GM12878 (cell line): ENCODE data around the gene MDK. TPM values are rescaled to one million over a fixed set of nuclear protein-coding genes. Genes with fewer than 3 reads are reported as not detected.

Source experiments
- ATAC-seq: fragments of 200-7000 bp; cut with Tn5 transposase; 3 replicates; pipeline ENCODE4 v1.9.1; 2020; ENCODE audit warnings: mild to moderate bottlenecking, moderate library complexity
- BruUV-seq: library from RNA; stranded (reverse); fragments of 400-500 nt; replicated peaks from 2 replicates; lab custom pipeline; 2021; lab: Mats Ljungman, UMichigan
- CTCF ChIA-PET: fragments of 300-600 bp; sonication (Branson Sonifier 250); formaldehyde crosslinking; extraction: SDS; loops from one replicate; lab custom pipeline; 2021; ENCODE audit warnings: inconsistent platforms; lab: Yijun Ruan, JAX
- POLR2A ChIA-PET: fragments of 350-600 bp; formaldehyde crosslinking; extraction: SDS; loops from one replicate; lab custom pipeline; 2021; ENCODE audit warnings: inconsistent platforms; lab: Charles Lee
- RAD21 ChIA-PET: fragments of 300-600 bp; sonication (Branson Sonifier 250); formaldehyde crosslinking; loops from one replicate; lab custom pipeline; 2023; ENCODE audit warnings: antibody characterized with exemption; ENCODE audit not compliant: unreplicated experiment; lab: Charles Lee
- SMC1A ChIA-PET: fragments of 300-600 bp; sonication (Branson Sonifier 250); formaldehyde crosslinking; loops from one replicate; lab custom pipeline; 2023; ENCODE audit not compliant: unreplicated experiment, uncharacterized antibody; lab: Charles Lee
- DNase-seq: peaks from one replicate; pipeline ENCODE4 v3.0.0-alpha.2; 2011; ENCODE audit warnings: low read depth, low spot score
- FAIRE-seq: peaks from 3 replicates; lab custom pipeline; 2011; peaks lifted over from hg19 to GRCh38; lab: Jason Lieb, UNC
- H2AFZ ChIP-seq: 2 replicates; pipeline ENCODE4 v1.6.0; 2011; ENCODE audit warnings: low read depth, low read length, control low read depth; ENCODE audit not compliant: control insufficient read depth
- H3K27ac ChIP-seq: 2 replicates; pipeline ENCODE4 v1.5.1; 2011; ENCODE audit warnings: control low read depth; ENCODE audit not compliant: control insufficient read depth, insufficient read depth
- H3K27me3 ChIP-seq, 2 experiments: replicated peaks in 1 of 2; 2 replicates each; pipeline versions ENCODE4 v1.6.0 to v1.6.1; 2011; ENCODE audit warnings: low read length in 1 of 2; ENCODE audit not compliant: control insufficient read depth in 2 of 2, insufficient read depth in 2 of 2
- H3K36me3 ChIP-seq, 2 experiments: 2 replicates each; pipeline ENCODE4 v1.5.1; 2011; ENCODE audit warnings: low read length in 1 of 2; ENCODE audit not compliant: control insufficient read depth in 2 of 2, insufficient read depth in 2 of 2
- H3K4me1 ChIP-seq: 2 replicates; pipeline ENCODE4 v1.6.1; 2011; ENCODE audit warnings: mild to moderate bottlenecking, low read length, moderate library complexity, mixed read lengths; ENCODE audit not compliant: control insufficient read depth, insufficient read depth
- H3K4me2 ChIP-seq: 2 replicates; pipeline ENCODE4 v1.6.0; 2011; ENCODE audit warnings: control low read depth; ENCODE audit not compliant: control insufficient read depth, insufficient read depth
- H3K4me3 ChIP-seq: fragments of 200-600 bp; sonication (generic); 2 replicates; pipeline ENCODE4 v1.5.1; 2016
- H3K79me2 ChIP-seq: 2 replicates; pipeline ENCODE4 v1.6.0; 2011; ENCODE audit warnings: low read length; ENCODE audit not compliant: control insufficient read depth, insufficient read depth
- H3K9ac ChIP-seq: 2 replicates; pipeline ENCODE4 v1.8.0; 2011; ENCODE audit warnings: low read length, control low read depth, mixed read lengths; ENCODE audit not compliant: control insufficient read depth, insufficient read depth
- H3K9me3 ChIP-seq: replicated peaks from 3 replicates; pipeline ENCODE4 v1.5.1; 2011; ENCODE audit warnings: mild to moderate bottlenecking, low read length; ENCODE audit not compliant: control insufficient read depth, insufficient read depth
- H4K20me1 ChIP-seq: 2 replicates; pipeline ENCODE4 v1.6.0; 2011; ENCODE audit not compliant: control insufficient read depth, insufficient read depth
- BHLHE40 ChIP-seq, 2 experiments: fragments of 450-650 bp in 1 of 2; IDR thresholded peaks; 2 replicates each; pipeline ENCODE4 v1.6.1; 2011 to 2017; ENCODE audit warnings: low read depth in 2 of 2, borderline replicate concordance in 1 of 2, improper control_type of control experiment in 1 of 2, low read length in 1 of 2, mild to moderate bottlenecking in 1 of 2
- DPF2 ChIP-seq: fragments of 450-650 bp; IDR thresholded peaks from 2 replicates; pipeline ENCODE4 v1.6.1; 2017; ENCODE audit warnings: mild to moderate bottlenecking
- FOS ChIP-seq: IDR thresholded peaks from 3 replicates; pipeline ENCODE4 v1.6.1; 2011; ENCODE audit warnings: borderline replicate concordance; ENCODE audit not compliant: insufficient read length; ENCODE audit errors: extremely low read depth
- MXI1 ChIP-seq: fragments of 150-350 bp; IDR thresholded peaks from 2 replicates; pipeline ENCODE4 v1.6.1; 2011; ENCODE audit warnings: low read depth, mild to moderate bottlenecking, inconsistent platforms, low read length, improper control_type of control experiment
- RUNX3 ChIP-seq: IDR thresholded peaks from 2 replicates; pipeline ENCODE4 v1.6.1; 2012; ENCODE audit warnings: low read length, inconsistent platforms
- SKIL ChIP-seq: fragments of 450-650 bp; IDR thresholded peaks from 2 replicates; pipeline ENCODE4 v1.6.1; 2017; ENCODE audit warnings: mild to moderate bottlenecking, low read depth, inconsistent platforms; ENCODE audit not compliant: poor library complexity, severe bottlenecking
- SUZ12 ChIP-seq: fragments of 200-600 bp; sonication (generic); IDR thresholded peaks from one replicate; pipeline ENCODE4 v1.6.1; 2018; ENCODE audit warnings: antibody characterized with exemption, mild to moderate bottlenecking; ENCODE audit not compliant: unreplicated experiment
- WGBS: methylation state at CpG from one replicate; pipeline ENCODE4 v1.1.6; 2016; ENCODE audit warnings: low lambda C conversion rate; ENCODE audit not compliant: insufficient replicate concordance, insufficient coverage; ENCODE audit errors: missing lambda C conversion rate; 5-methylcytosine and 5-hydroxymethylcytosine counted together
- in situ Hi-C: fragments of 300-500 bp; cut with MboI; formaldehyde crosslinking; loops from 9 replicates; pipeline ENCODE4 v1.14.3; 2018; ENCODE audit warnings: mixed read lengths
- intact Hi-C: fragments of 100-400 bp; cut with micrococcal nuclease; formaldehyde crosslinking; loops from one replicate; pipeline ENCODE4 v1.14.2; 2022; ENCODE audit not compliant: unreplicated experiment
- polyA plus RNA-seq, 11 experiments: library from polyadenylated mRNA; depleted of rRNA in 4 of 11; unstranded in 6 of 11; stranded (reverse) in 5 of 11; fragments of >200 nt; fragmentation: Nextera tagmentation in 4 of 11; fragmentation: Illumina TruSeq in 1 of 11; extraction: Ambion mirVana in 4 of 11; extraction: Trizol in 1 of 11; gene quantifications; 1 replicate in 1 of 11; 2 replicates in 10 of 11; pipeline versions ENCODE4 v1.2.1 to v1.2.3, GENCODE V29; 2011 to 2016; ENCODE audit warnings: inconsistent platforms in 2 of 11, missing spikeins in 2 of 11, low read depth in 1 of 11
- total RNA-seq, 4 experiments: library from RNA; depleted of rRNA in 3 of 4; stranded (reverse); fragments of >200 nt in 3 of 4; fragmentation: Illumina TruSeq in 1 of 4; extraction: Trizol in 1 of 4; gene quantifications; 2 replicates each; pipeline versions ENCODE4 v1.2.1 to v1.2.3, GENCODE V29; 2013 to 2021
- TF ChIP-seq, protein P1 (sequence below): fragments of 450-650 bp; IDR thresholded peaks from 2 replicates; pipeline ENCODE4 v1.6.1; 2016; ENCODE audit warnings: mild to moderate bottlenecking, moderate library complexity, borderline replicate concordance
- TF ChIP-seq, protein P2 (sequence below): fragments of 450-650 bp; formaldehyde crosslinking; IDR thresholded peaks from 2 replicates; pipeline ENCODE4 v1.5.0; 2022; ENCODE audit warnings: mild to moderate bottlenecking, missing genetic modification characterization

The MDK gene
- total and polyA plus RNA-seq, 10 of the 15 experiments (the other 5 are each of a cell fraction or from before 2014, with no cell fraction given) = 0.77 to 17.8 (median 9.9) TPM

GRCh38 chr11:46345881-46346484 is 35.5 kb upstream of the MDK start:
- Histone ChIP-seq H3K36me3 (peaks cover 0 to 3% of the 10 kb centered on the region in 2 experiments; a peak in 2 of 4 replicates), H3K79me2 (peaks cover 31% of the 10 kb centered on the region), H3K4me2 (peak overlapping the region; percentile 96), H3K27ac (peak overlapping the region; percentile 48), H3K9ac (peak overlapping the region; percentile 69), H2AFZ (peak overlapping the region; percentile 70; the same call in 1 of the 2 replicates), H4K20me1 (no peaks in the 10 kb centered on the region), H3K4me3 (peak overlapping the region; percentile 79), H3K4me1 (peaks cover 32% of the 10 kb centered on the region), H3K9me3 (no peaks in the 10 kb centered on the region), H3K27me3 (no peaks in the 10 kb centered on the region; a peak in 1 of 4 replicates)
- RAD21 ChIA-PET = interaction anchor here (0.6 to 3.8 kb wide), 15 partner anchors 15 to 231 kb away, joined by 3 to 38 read pairs (median 4); no protein-coding TSS in a partner anchor
- POLR2A ChIA-PET = interaction anchor here (1.4 to 1.6 kb wide), 3 partner anchors 15 to 144 kb away, joined by 3 to 9 read pairs (median 4); no protein-coding TSS in a partner anchor
- WGBS = 39% methylated on average over 10 of the region's 10 CpGs
- BruUV-seq = no TSS peak
- DNase-seq (no peak), FAIRE-seq (no peak), ATAC-seq (peak; percentile 45)
- SMC1A ChIA-PET = interaction anchor here (0.6 to 3.2 kb wide), 7 partner anchors 8 to 137 kb away, joined by 4 to 11 read pairs (median 6); no protein-coding TSS in a partner anchor
- CTCF ChIA-PET = interaction anchor here (0.9 to 19.9 kb wide), 11 partner anchors 16 to 272 kb away, joined by 3 to 423 read pairs (median 8); partner anchors contain the start of gene ATG13
- in situ Hi-C loops = no loop called here
- intact Hi-C loops = loop anchor here (10.0 kb wide), 1 partner anchor 221 kb away; the partner anchor contains the start of gene PHF21A
- TF ChIP-seq, protein P1, sequence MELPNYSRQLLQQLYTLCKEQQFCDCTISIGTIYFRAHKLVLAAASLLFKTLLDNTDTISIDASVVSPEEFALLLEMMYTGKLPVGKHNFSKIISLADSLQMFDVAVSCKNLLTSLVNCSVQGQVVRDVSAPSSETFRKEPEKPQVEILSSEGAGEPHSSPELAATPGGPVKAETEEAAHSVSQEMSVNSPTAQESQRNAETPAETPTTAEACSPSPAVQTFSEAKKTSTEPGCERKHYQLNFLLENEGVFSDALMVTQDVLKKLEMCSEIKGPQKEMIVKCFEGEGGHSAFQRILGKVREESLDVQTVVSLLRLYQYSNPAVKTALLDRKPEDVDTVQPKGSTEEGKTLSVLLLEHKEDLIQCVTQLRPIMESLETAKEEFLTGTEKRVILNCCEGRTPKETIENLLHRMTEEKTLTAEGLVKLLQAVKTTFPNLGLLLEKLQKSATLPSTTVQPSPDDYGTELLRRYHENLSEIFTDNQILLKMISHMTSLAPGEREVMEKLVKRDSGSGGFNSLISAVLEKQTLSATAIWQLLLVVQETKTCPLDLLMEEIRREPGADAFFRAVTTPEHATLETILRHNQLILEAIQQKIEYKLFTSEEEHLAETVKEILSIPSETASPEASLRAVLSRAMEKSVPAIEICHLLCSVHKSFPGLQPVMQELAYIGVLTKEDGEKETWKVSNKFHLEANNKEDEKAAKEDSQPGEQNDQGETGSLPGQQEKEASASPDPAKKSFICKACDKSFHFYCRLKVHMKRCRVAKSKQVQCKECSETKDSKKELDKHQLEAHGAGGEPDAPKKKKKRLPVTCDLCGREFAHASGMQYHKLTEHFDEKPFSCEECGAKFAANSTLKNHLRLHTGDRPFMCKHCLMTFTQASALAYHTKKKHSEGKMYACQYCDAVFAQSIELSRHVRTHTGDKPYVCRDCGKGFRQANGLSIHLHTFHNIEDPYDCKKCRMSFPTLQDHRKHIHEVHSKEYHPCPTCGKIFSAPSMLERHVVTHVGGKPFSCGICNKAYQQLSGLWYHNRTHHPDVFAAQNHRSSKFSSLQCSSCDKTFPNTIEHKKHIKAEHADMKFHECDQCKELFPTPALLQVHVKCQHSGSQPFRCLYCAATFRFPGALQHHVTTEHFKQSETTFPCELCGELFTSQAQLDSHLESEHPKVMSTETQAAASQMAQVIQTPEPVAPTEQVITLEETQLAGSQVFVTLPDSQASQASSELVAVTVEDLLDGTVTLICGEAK = no peak
- no peak for TF ChIP-seq SKIL
- peak; percentile 30; the same call in 1 of the 2 replicates for TF ChIP-seq RUNX3
- no peak for TF ChIP-seq SUZ12
- 0 out of 2 replicates have a peak, but pooled peaks have one; percentile 21 for TF ChIP-seq MXI1
- TF ChIP-seq, protein P2, sequence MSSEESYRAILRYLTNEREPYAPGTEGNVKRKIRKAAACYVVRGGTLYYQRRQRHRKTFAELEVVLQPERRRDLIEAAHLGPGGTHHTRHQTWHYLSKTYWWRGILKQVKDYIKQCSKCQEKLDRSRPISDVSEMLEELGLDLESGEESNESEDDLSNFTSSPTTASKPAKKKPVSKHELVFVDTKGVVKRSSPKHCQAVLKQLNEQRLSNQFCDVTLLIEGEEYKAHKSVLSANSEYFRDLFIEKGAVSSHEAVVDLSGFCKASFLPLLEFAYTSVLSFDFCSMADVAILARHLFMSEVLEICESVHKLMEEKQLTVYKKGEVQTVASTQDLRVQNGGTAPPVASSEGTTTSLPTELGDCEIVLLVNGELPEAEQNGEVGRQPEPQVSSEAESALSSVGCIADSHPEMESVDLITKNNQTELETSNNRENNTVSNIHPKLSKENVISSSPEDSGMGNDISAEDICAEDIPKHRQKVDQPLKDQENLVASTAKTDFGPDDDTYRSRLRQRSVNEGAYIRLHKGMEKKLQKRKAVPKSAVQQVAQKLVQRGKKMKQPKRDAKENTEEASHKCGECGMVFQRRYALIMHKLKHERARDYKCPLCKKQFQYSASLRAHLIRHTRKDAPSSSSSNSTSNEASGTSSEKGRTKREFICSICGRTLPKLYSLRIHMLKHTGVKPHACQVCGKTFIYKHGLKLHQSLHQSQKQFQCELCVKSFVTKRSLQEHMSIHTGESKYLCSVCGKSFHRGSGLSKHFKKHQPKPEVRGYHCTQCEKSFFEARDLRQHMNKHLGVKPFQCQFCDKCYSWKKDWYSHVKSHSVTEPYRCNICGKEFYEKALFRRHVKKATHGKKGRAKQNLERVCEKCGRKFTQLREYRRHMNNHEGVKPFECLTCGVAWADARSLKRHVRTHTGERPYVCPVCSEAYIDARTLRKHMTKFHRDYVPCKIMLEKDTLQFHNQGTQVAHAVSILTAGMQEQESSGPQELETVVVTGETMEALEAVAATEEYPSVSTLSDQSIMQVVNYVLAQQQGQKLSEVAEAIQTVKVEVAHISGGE (CRISPR knock-in tag) = 0 out of 2 replicates have a peak, but pooled peaks have one; percentile 27
- peak; percentile 24 to 59; a peak in 1 of 4 replicates for TF ChIP-seq BHLHE40 (IDR thresholded peaks at IDR 0.05; ENCODE audit: borderline replicate concordance in 1 of 2, low read depth in 2 of 2, low read length in 1 of 2)
- no peak for TF ChIP-seq FOS
- peak; percentile 37 for TF ChIP-seq DPF2
